OCI-LY1 (cell line): Measurements from ENCODE around the gene MFAP4.

Source experiments
- CTCF ChIP-seq: fragments of 200-600 bp; sonication (generic), shearing (Covaris generic); IDR thresholded peaks from 2 replicates; pipeline ENCODE4 v1.5.1; 2017; ENCODE audit warnings: mild to moderate bottlenecking, antibody characterized with exemption, low read length, moderate library complexity, mixed read lengths
- EZH2 ChIP-seq: fragments of 200-600 bp; sonication (generic), shearing (Covaris generic); IDR thresholded peaks from 2 replicates; pipeline ENCODE4 v1.8.0; 2017; ENCODE audit warnings: borderline replicate concordance, mixed run types, mild to moderate bottlenecking, antibody characterized with exemption, low read length, moderate library complexity, mixed read lengths

GRCh38 chr17:19342611-19343255 is 44.3 kb downstream of the MFAP4 start:
- TF ChIP-seq CTCF (no peak), EZH2 (no peak)
